Stomach (tissue), 9 donors: ENCODE data around the gene TMEM141. TPM values are rescaled to one million over a fixed set of nuclear protein-coding genes. Genes with fewer than 3 reads are reported as not detected.
"Not testable (repeated sequence)": the region's sequence is repeated elsewhere in the genome, so short reads cannot be mapped to it uniquely, and the experiment has no call there.

Experiments
- DNase-seq, 2 donors: peaks; one replicate each; pipeline versions ENCODE4 v3.0.0 to v3.0.0-alpha.2; 2013 to 2019
- H3K27ac ChIP-seq, 5 donors: fragments of 200-600 bp in 4 of 5; sonication (generic) in 4 of 5; one replicate each; pipeline ENCODE4 v1.5.1; 2013 to 2019; ENCODE audit warnings: mild to moderate bottlenecking in 1 of 5, moderate library complexity in 1 of 5
- H3K27me3 ChIP-seq, 3 donors: fragments of 200-600 bp; sonication (generic); one replicate each; pipeline ENCODE4 v1.5.1; 2017 to 2019; ENCODE audit warnings: mixed run types in 1 of 3
- H3K36me3 ChIP-seq, 4 donors: fragments of 200-600 bp; sonication (generic); 1 replicate in 3 of 4; 2 replicates in 1 of 4; pipeline ENCODE4 v1.5.1; 2016 to 2019
- H3K4me1 ChIP-seq, 4 donors: fragments of 200-600 bp; sonication (generic); one replicate each; pipeline ENCODE4 v1.5.1; 2016 to 2019
- H3K4me3 ChIP-seq, 4 donors: fragments of 200-600 bp; sonication (generic) in 3 of 4; one replicate each; pipeline ENCODE4 v1.5.1; 2016 to 2019; ENCODE audit warnings: mild to moderate bottlenecking in 1 of 4
- H3K9me3 ChIP-seq, 4 donors: fragments of 200-600 bp; sonication (generic); one replicate each; pipeline ENCODE4 v1.5.1; 2016 to 2019
- CTCF ChIP-seq, 7 experiments: fragments of 450-650 bp in 4 of 7; fragments of 200-600 bp in 3 of 7; sonication (generic) in 3 of 7; IDR thresholded peaks; one replicate each; pipeline ENCODE4 v1.5.1; 2016 to 2019; ENCODE audit warnings: antibody characterized with exemption in 7 of 7, control low read depth in 2 of 7, mild to moderate bottlenecking in 1 of 7
- EP300 ChIP-seq: sonication (generic); formaldehyde crosslinking; IDR thresholded peaks from one replicate; pipeline ENCODE4 v1.6.1; 2017; ENCODE audit warnings: antibody characterized with exemption
- POLR2A ChIP-seq, 4 donors: fragments of 450-650 bp; IDR thresholded peaks; one replicate each; pipeline ENCODE4 v1.6.1; 2016; ENCODE audit warnings: antibody characterized with exemption in 4 of 4, control low read depth in 2 of 4, mild to moderate bottlenecking in 1 of 4, moderate library complexity in 1 of 4
- POLR2AphosphoS5 ChIP-seq, 3 donors: sonication (generic); formaldehyde crosslinking; IDR thresholded peaks; one replicate each; pipeline ENCODE4 v1.6.1; 2016; ENCODE audit warnings: antibody characterized with exemption in 3 of 3
- WGBS, 5 donors: extraction: QIAGEN DNeasy Blood & Tissue Kit in 3 of 5; methylation state at CpG; one replicate each; pipeline versions ENCODE4 v1.1.5 to v1.1.7; 2013 to 2018; 5-methylcytosine and 5-hydroxymethylcytosine counted together
- intact Hi-C: fragments of 100-400 bp; cut with DNase I; formaldehyde crosslinking; loops from one replicate; pipeline ENCODE4 v1.15.1; 2023; ENCODE audit warnings: low total_unique reads
- polyA plus RNA-seq, 3 donors: library from polyadenylated mRNA; stranded (reverse); fragments of 200-250 nt; gene quantifications; one replicate each; pipeline ENCODE4 v1.2.3, GENCODE V29; 2013
- total RNA-seq, 5 donors: library from RNA; depleted of rRNA; stranded (reverse); fragments of >200 nt; gene quantifications; one replicate each; pipeline versions ENCODE4 v1.1.0 to v1.2.3, GENCODE V29; 2014 to 2016
- donor health status: healthy with polysubstance abuse.
- donor health status: Bipolar disorder and iron deficiency.
- donor health status: healthy.

TMEM141 gene
- total and polyA plus RNA-seq, 8 donors: 11.1 to 219 (median 103) TPM

- intact Hi-C loops: no loop called here
- peak overlapping the region in 2 of 4 donors; percentile 11 to 61 for H3K4me3 ChIP-seq
- H3K9me3 ChIP-seq: no peaks in the 10 kb centered on the region
- peak overlapping the region; percentile 72 to 88 (median 79) for H3K27ac ChIP-seq
- WGBS, 5 donors: 43 to 59% (median 49%) methylated on average over 6 of the region's 6 CpGs
- peaks cover 37 to 66% (median 53%) of the 10 kb centered on the region in 4 donors for H3K4me1 ChIP-seq
- peaks cover 0 to 8% (median 0%) of the 10 kb centered on the region in 4 donors for H3K36me3 ChIP-seq
- peaks cover 6 to 70% (median 32%) of the 10 kb centered on the region in 3 donors for H3K27me3 ChIP-seq
- no peak for TF ChIP-seq POLR2AphosphoS5 (IDR thresholded peaks at IDR 0.05)
- TF ChIP-seq EP300: no peak
- TF ChIP-seq CTCF (IDR thresholded peaks at IDR 0.05): no peak
- TF ChIP-seq POLR2A (IDR thresholded peaks at IDR 0.05): no peak
- no peak for DNase-seq
These were observed 7.5 kb downstream of the TMEM141 start for GRCh38 chr9:136798708-136799078.

- TF ChIP-seq POLR2A (IDR thresholded peaks at IDR 0.05) (no peak), POLR2AphosphoS5 (IDR thresholded peaks at IDR 0.05) (peak in 1 of 3 donors; percentile 33)
- H3K27ac ChIP-seq: peak overlapping the region; percentile 72 to 88 (median 79)
- DNase-seq: peak; percentile 87 to 89
- H3K4me3 ChIP-seq: peak overlapping the region; percentile 41 to 61 (median 43)
- H3K4me1 ChIP-seq: peaks cover 37 to 66% (median 53%) of the 10 kb centered on the region in 4 donors
- H3K36me3 ChIP-seq: peaks cover 0 to 2% (median 0%) of the 10 kb centered on the region in 4 donors
- H3K9me3 ChIP-seq: no peaks in the 10 kb centered on the region
- intact Hi-C loops: no loop called here
- H3K27me3 ChIP-seq: peaks cover 6 to 70% (median 32%) of the 10 kb centered on the region in 3 donors
- WGBS, 5 donors: 9 to 22% (median 16%) methylated on average over 32 to 35 of the region's 35 CpGs
These were observed 8.1 kb downstream of the TMEM141 start for GRCh38 chr9:136799079-136799853.

- DNase-seq: peak; percentile 96
- H3K27ac ChIP-seq: peak overlapping the region; percentile 72 to 88 (median 79)
- H3K9me3 ChIP-seq: no peaks in the 10 kb centered on the region
- H3K4me1 ChIP-seq: peaks cover 30 to 65% (median 52%) of the 10 kb centered on the region in 4 donors
- 0 to 2% (median 0%) methylated on average over 16 to 63 of the region's 63 CpGs for WGBS, 5 donors
- H3K36me3 ChIP-seq: peaks cover 0 to 7% (median 2%) of the 10 kb centered on the region in 4 donors
- intact Hi-C loops: no loop called here
- peaks cover 6 to 70% (median 32%) of the 10 kb centered on the region in 3 donors for H3K27me3 ChIP-seq
- peak overlapping the region; percentile 41 to 61 (median 43) for H3K4me3 ChIP-seq
- TF ChIP-seq CTCF (IDR thresholded peaks at IDR 0.05): no peak
- peak in 2 of 3 donors; percentile 55 to 75 for TF ChIP-seq POLR2AphosphoS5 (IDR thresholded peaks at IDR 0.05)
These were observed 8.9 kb downstream of the TMEM141 start for GRCh38 chr9:136799854-136800657.

GRCh38 chr9:136802321-136802720, 11.2 kb downstream of the TMEM141 start:
- Histone ChIP-seq H3K4me1 (peaks cover 39 to 59% (median 50%) of the 10 kb centered on the region in 4 donors), H3K9me3 (no peaks in the 10 kb centered on the region), H3K4me3 (no peak overlapping the region), H3K36me3 (peaks cover 0 to 17% (median 3%) of the 10 kb centered on the region in 4 donors), H3K27me3 (peaks cover 6 to 55% (median 32%) of the 10 kb centered on the region in 3 donors), H3K27ac (no peak overlapping the region)
- intact Hi-C loops: no loop called here
- TF ChIP-seq POLR2AphosphoS5 (IDR thresholded peaks at IDR 0.05) (no peak), POLR2A (IDR thresholded peaks at IDR 0.05) (no peak), CTCF (IDR thresholded peaks at IDR 0.05) (no peak), EP300 (no peak)
- DNase-seq: no peak
- 74 to 93% (median 89%) methylated on average over 5 to 6 of the region's 6 CpGs for WGBS, 5 donors

GRCh38 chr9:136803009-136803550, 11.9 kb downstream of the TMEM141 start:
- Histone ChIP-seq H3K36me3 (peaks cover 0 to 17% (median 3%) of the 10 kb centered on the region in 4 donors), H3K4me1 (peaks cover 38 to 53% (median 49%) of the 10 kb centered on the region in 4 donors), H3K27me3 (peaks cover 6 to 47% (median 32%) of the 10 kb centered on the region in 3 donors)
- H3K4me3 ChIP-seq, H3K27ac ChIP-seq, H3K9me3 ChIP-seq, intact Hi-C loops, DNase-seq: not testable (repeated sequence)
- 91 to 100% (median 97%) methylated on average over 5 to 8 of the region's 9 CpGs; no CpG with 5 or more reads in 1 of the 5 donors for WGBS, 5 donors
